ENCODE results near the gene TOX2. TPM values are rescaled to one million over a fixed set of nuclear protein-coding genes. Genes with fewer than 3 reads are reported as not detected.

Gene TOX2
- total RNA-seq, 4 donors from 2014 or later = 3.4 to 7.7 (median 5.2) TPM

- WGBS, 2 donors = 89% methylated on average over 4 of the region's 4 CpGs
- intact Hi-C loops (cut with DNase I) = loop anchor here (10.0 kb wide), 1 partner anchor 65 kb away; the partner anchor contains the start of gene TOX2
- no peak overlapping the region for H3K27ac ChIP-seq
- H3K27me3 ChIP-seq = no peaks in the 10 kb centered on the region
- no peak for DNase-seq
- no peak overlapping the region for H3K4me3 ChIP-seq (replicated peaks in 1 of 3)
- no peaks in the 10 kb centered on the region for H3K9me3 ChIP-seq
- H3K4me1 ChIP-seq = no peaks in the 10 kb centered on the region
- H3K36me3 ChIP-seq = no peaks in the 10 kb centered on the region
- no peak for TF ChIP-seq CTCF (IDR thresholded peaks at IDR 0.05)
- no peak for TF ChIP-seq POLR2A (IDR thresholded peaks at IDR 0.05)
Observed at GRCh38 chr20:43979576-43980105, 65.0 kb downstream of the TOX2 start.

- no peak overlapping the region for H3K27ac ChIP-seq
- H3K9me3 ChIP-seq = no peaks in the 10 kb centered on the region
- TF ChIP-seq CTCF (IDR thresholded peaks at IDR 0.05) = no peak
- no peak for TF ChIP-seq POLR2A (IDR thresholded peaks at IDR 0.05)
- 80 to 87% methylated on average over 4 of the region's 4 CpGs for WGBS, 2 donors
- H3K4me3 ChIP-seq (replicated peaks in 1 of 3) = no peak overlapping the region
- intact Hi-C loops (cut with DNase I) = no loop called here
- no peaks in the 10 kb centered on the region for H3K4me1 ChIP-seq
- DNase-seq = no peak
- H3K27me3 ChIP-seq = no peaks in the 10 kb centered on the region
- H3K36me3 ChIP-seq = no peaks in the 10 kb centered on the region
Observed at GRCh38 chr20:43981540-43981939, 66.9 kb downstream of the TOX2 start.

- intact Hi-C loops (cut with DNase I) = no loop called here
- Histone ChIP-seq H3K27ac (no peak overlapping the region), H3K9me3 (no peaks in the 10 kb centered on the region), H3K36me3 (no peaks in the 10 kb centered on the region), H3K4me1 (no peaks in the 10 kb centered on the region), H3K4me3 (replicated peaks in 1 of 3) (no peak overlapping the region), H3K27me3 (no peaks in the 10 kb centered on the region)
- TF ChIP-seq CTCF (IDR thresholded peaks at IDR 0.05) = no peak
- no peak for TF ChIP-seq POLR2A (IDR thresholded peaks at IDR 0.05)
- 92 to 96% methylated on average over 2 of the region's 2 CpGs for WGBS, 2 donors
- DNase-seq = no peak
Observed at GRCh38 chr20:43982016-43982415, 67.4 kb downstream of the TOX2 start.

GRCh38 chr20:43982886-43983285 lies 68.2 kb downstream of the TOX2 start:
- TF ChIP-seq POLR2A (IDR thresholded peaks at IDR 0.05) = no peak
- no peak for TF ChIP-seq CTCF (IDR thresholded peaks at IDR 0.05)
- Histone ChIP-seq H3K27me3 (no peaks in the 10 kb centered on the region), H3K9me3 (no peaks in the 10 kb centered on the region), H3K36me3 (no peaks in the 10 kb centered on the region), H3K4me1 (no peaks in the 10 kb centered on the region), H3K4me3 (replicated peaks in 1 of 3) (no peak overlapping the region), H3K27ac (no peak overlapping the region)
- intact Hi-C loops (cut with DNase I) = no loop called here
- 97 to 99% methylated on average over 5 of the region's 5 CpGs for WGBS, 2 donors
- no peak for DNase-seq

GRCh38 chr20:43983359-43983758 lies 68.7 kb downstream of the TOX2 start:
- intact Hi-C loops (cut with DNase I) = no loop called here
- 94 to 96% methylated on average over 3 to 5 of the region's 5 CpGs for WGBS, 2 donors
- no peaks in the 10 kb centered on the region for H3K4me1 ChIP-seq
- no peak for DNase-seq
- H3K27me3 ChIP-seq = no peaks in the 10 kb centered on the region
- no peak overlapping the region for H3K27ac ChIP-seq
- TF ChIP-seq POLR2A (IDR thresholded peaks at IDR 0.05) (no peak), CTCF (IDR thresholded peaks at IDR 0.05) (no peak)
- H3K36me3 ChIP-seq = no peaks in the 10 kb centered on the region
- H3K4me3 ChIP-seq (replicated peaks in 1 of 3) = no peak overlapping the region
- H3K9me3 ChIP-seq = no peaks in the 10 kb centered on the region

Data from thyroid gland (tissue), 4 donors.